Stimulated activated CD4-positive, alpha-beta T cell treated with anti-CD3 and anti-CD28 coated beads, Interleukin-15, amount 100 ng/mL, for 1 hour (primary cell): ENCODE data around the gene COX10.
A peak's percentile ranks its signal among the peaks of the same experiment; 100 is the strongest.
"Not testable (repeated sequence)": the region's sequence is repeated elsewhere in the genome, so short reads cannot be mapped to it uniquely, and the experiment has no call there.

Experiments used
- DNase-seq, 2 donors: peaks; one replicate each; pipeline ENCODE4 v3.0.0-alpha.2; 2020; ENCODE audit warnings: low read depth in 1 of 2, low spot score in 1 of 2

COX10 gene

GRCh38 chr17:14069251-14070021 lies at the start of gene COX10:
Gene COX10, plus strand, starts transcription at chr17:14069504. Its CDS starts 102 bp downstream, at chr17:14069606.
- DNase-seq = peak; percentile 66 to 77

- DNase-seq = not testable (repeated sequence)
These were observed 47.5 kb upstream of the COX10 start for GRCh38 chr17:14021651-14022294.

- DNase-seq = not testable (repeated sequence)
These were observed 39.5 kb upstream of the COX10 start for GRCh38 chr17:14029755-14030154.

GRCh38 chr17:14032234-14032633 lies 37.1 kb upstream of the COX10 start:
- DNase-seq = no peak

GRCh38 chr17:14033166-14033565 lies 36.1 kb upstream of the COX10 start:
- no peak for DNase-seq

- no peak for DNase-seq
These were observed 31.9 kb upstream of the COX10 start for GRCh38 chr17:14037453-14037852.

GRCh38 chr17:14038206-14038605 lies 31.1 kb upstream of the COX10 start:
- DNase-seq = no peak

GRCh38 chr17:14042411-14042810 lies 26.9 kb upstream of the COX10 start:
- DNase-seq = no peak

GRCh38 chr17:14044702-14045101 lies 24.6 kb upstream of the COX10 start:
- DNase-seq = no peak

GRCh38 chr17:14046978-14047377 lies 22.3 kb upstream of the COX10 start:
- no peak for DNase-seq

GRCh38 chr17:14047591-14047990 lies 21.7 kb upstream of the COX10 start:
- no peak for DNase-seq

GRCh38 chr17:14048169-14048568 lies 21.1 kb upstream of the COX10 start:
- no peak for DNase-seq

GRCh38 chr17:14050616-14051015 lies 18.7 kb upstream of the COX10 start:
- no peak for DNase-seq

GRCh38 chr17:14051692-14052091 lies 17.6 kb upstream of the COX10 start:
- no peak for DNase-seq

- no peak for DNase-seq
These were observed 16.3 kb upstream of the COX10 start for GRCh38 chr17:14052886-14053615.

- no peak for DNase-seq
These were observed 11.7 kb upstream of the COX10 start for GRCh38 chr17:14057591-14057990.

GRCh38 chr17:14058051-14058450 lies 11.3 kb upstream of the COX10 start:
- DNase-seq = no peak

- no peak for DNase-seq
These were observed 8.6 kb upstream of the COX10 start for GRCh38 chr17:14060706-14061105.

GRCh38 chr17:14061666-14062560 lies 7.4 kb upstream of the COX10 start:
- DNase-seq = no peak

- DNase-seq = no peak
These were observed 2.0 kb upstream of the COX10 start for GRCh38 chr17:14067347-14067746.
